ENCODE data around the gene MIPOL1. TPM values are rescaled to one million over a fixed set of nuclear protein-coding genes. Genes with fewer than 3 reads are reported as not detected.

The MIPOL1 gene
- total RNA-seq, 2 donors from 2014 or later, result 8.6 to 27.0 TPM

- intact Hi-C loops (cut with DNase I), result no loop called here
- DNase-seq (no peak), ATAC-seq (no peak)
- Histone ChIP-seq H3K4me3 (no peak overlapping the region), H3K9me3 (no peaks in the 10 kb centered on the region), H3K4me1 (no peaks in the 10 kb centered on the region), H3K27ac (no peak overlapping the region), H3K36me3 (replicated peaks in 1 of 2; ENCODE audit: insufficient read depth in 1 of 2, low read depth in 2 of 2) (no peaks in the 10 kb centered on the region), H3K27me3 (no peaks in the 10 kb centered on the region)
- no peak for TF ChIP-seq CTCF (IDR thresholded peaks at IDR 0.05)
- TF ChIP-seq POLR2A (IDR thresholded peaks at IDR 0.05), result no peak
- 89 to 97% methylated on average over 1 of the region's 1 CpG for WGBS, 2 donors
These were observed 203.4 kb downstream of the MIPOL1 start for GRCh38 chr14:37401093-37401492.

GRCh38 chr14:37403626-37404025 is 205.9 kb downstream of the MIPOL1 start:
- no peaks in the 10 kb centered on the region for H3K27me3 ChIP-seq
- no peak overlapping the region for H3K4me3 ChIP-seq
- ATAC-seq, result no peak
- no peak for DNase-seq
- no peaks in the 10 kb centered on the region for H3K4me1 ChIP-seq
- intact Hi-C loops (cut with DNase I), result no loop called here
- H3K36me3 ChIP-seq (replicated peaks in 1 of 2; ENCODE audit: insufficient read depth in 1 of 2, low read depth in 2 of 2), result no peaks in the 10 kb centered on the region
- TF ChIP-seq POLR2A (IDR thresholded peaks at IDR 0.05), result no peak
- no peak for TF ChIP-seq CTCF (IDR thresholded peaks at IDR 0.05)
- no peak overlapping the region for H3K27ac ChIP-seq
- H3K9me3 ChIP-seq, result no peaks in the 10 kb centered on the region
- WGBS, 2 donors, result 32 to 52% methylated on average over 1 of the region's 1 CpG

- 81 to 89% methylated on average over 2 of the region's 2 CpGs for WGBS, 2 donors
- no peaks in the 10 kb centered on the region for H3K4me1 ChIP-seq
- no peaks in the 10 kb centered on the region for H3K36me3 ChIP-seq (replicated peaks in 1 of 2; ENCODE audit: insufficient read depth in 1 of 2, low read depth in 2 of 2)
- no peak for TF ChIP-seq CTCF (IDR thresholded peaks at IDR 0.05)
- TF ChIP-seq POLR2A (IDR thresholded peaks at IDR 0.05), result no peak
- DNase-seq (no peak), ATAC-seq (no peak)
- intact Hi-C loops (cut with DNase I), result no loop called here
- no peaks in the 10 kb centered on the region for H3K27me3 ChIP-seq
- H3K9me3 ChIP-seq, result no peaks in the 10 kb centered on the region
- no peak overlapping the region for H3K27ac ChIP-seq
- H3K4me3 ChIP-seq, result no peak overlapping the region
These were observed 208.4 kb downstream of the MIPOL1 start for GRCh38 chr14:37406095-37406494.

GRCh38 chr14:37411079-37411735 is 213.5 kb downstream of the MIPOL1 start:
- no peak for TF ChIP-seq POLR2A (IDR thresholded peaks at IDR 0.05)
- no peaks in the 10 kb centered on the region for H3K36me3 ChIP-seq (replicated peaks in 1 of 2; ENCODE audit: insufficient read depth in 1 of 2, low read depth in 2 of 2)
- ATAC-seq (no peak), DNase-seq (no peak)
- H3K27ac ChIP-seq, result no peak overlapping the region
- H3K9me3 ChIP-seq, result no peaks in the 10 kb centered on the region
- 87 to 89% methylated on average over 3 of the region's 3 CpGs for WGBS, 2 donors
- H3K4me1 ChIP-seq, result no peaks in the 10 kb centered on the region
- H3K27me3 ChIP-seq, result no peaks in the 10 kb centered on the region
- no peak overlapping the region for H3K4me3 ChIP-seq
- intact Hi-C loops (cut with DNase I), result no loop called here

- no peak for TF ChIP-seq CTCF (IDR thresholded peaks at IDR 0.05)
- no peak for TF ChIP-seq POLR2A (IDR thresholded peaks at IDR 0.05)
- Histone ChIP-seq H3K4me3 (no peak overlapping the region), H3K9me3 (no peaks in the 10 kb centered on the region), H3K36me3 (replicated peaks in 1 of 2; ENCODE audit: insufficient read depth in 1 of 2, low read depth in 2 of 2) (no peaks in the 10 kb centered on the region), H3K27ac (no peak overlapping the region), H3K4me1 (no peaks in the 10 kb centered on the region), H3K27me3 (no peaks in the 10 kb centered on the region)
- 90 to 100% methylated on average over 1 of the region's 1 CpG for WGBS, 2 donors
- DNase-seq (no peak), ATAC-seq (no peak)
- intact Hi-C loops (cut with DNase I), result no loop called here
These were observed 215.3 kb downstream of the MIPOL1 start for GRCh38 chr14:37413050-37413449.
